NCI-H526 treated with DMSO at 0.1 percent for 48 hours (cell line): Measurements from ENCODE around the gene ATP8A1.

ENCODE experiments used
- DNase-seq: peaks from one replicate; lab custom pipeline; 2025; lab: John Stamatoyannopoulos, UW

The ATP8A1 gene

GRCh38 chr4:42570221-42570620 is 86.7 kb downstream of the ATP8A1 start:
- DNase-seq = no peak

GRCh38 chr4:42568610-42569207 is 88.2 kb downstream of the ATP8A1 start:
- peak; percentile 36 for DNase-seq

GRCh38 chr4:42566835-42567234 is 90.1 kb downstream of the ATP8A1 start:
- no peak for DNase-seq

- no peak for DNase-seq
Measured at GRCh38 chr4:42562016-42562415, 94.9 kb downstream of the ATP8A1 start.

GRCh38 chr4:42561031-42561430 is 95.9 kb downstream of the ATP8A1 start:
- DNase-seq = no peak

GRCh38 chr4:42560467-42560861 is 96.4 kb downstream of the ATP8A1 start:
- no peak for DNase-seq

GRCh38 chr4:42558156-42558555 is 98.7 kb downstream of the ATP8A1 start:
- DNase-seq = no peak

GRCh38 chr4:42555828-42556227 is 101.1 kb downstream of the ATP8A1 start:
- no peak for DNase-seq

GRCh38 chr4:42554072-42554471 is 102.8 kb downstream of the ATP8A1 start:
- DNase-seq = no peak

- DNase-seq = no peak
Measured at GRCh38 chr4:42549896-42550295, 107.0 kb downstream of the ATP8A1 start.

- DNase-seq = no peak
Measured at GRCh38 chr4:42547805-42548204, 109.1 kb downstream of the ATP8A1 start.

- DNase-seq = no peak
Measured at GRCh38 chr4:42543762-42544161, 113.1 kb downstream of the ATP8A1 start.

GRCh38 chr4:42543126-42543525 is 113.8 kb downstream of the ATP8A1 start:
- no peak for DNase-seq

GRCh38 chr4:42541647-42542046 is 115.3 kb downstream of the ATP8A1 start:
- DNase-seq = no peak

GRCh38 chr4:42533042-42533441 is 123.9 kb downstream of the ATP8A1 start:
- no peak for DNase-seq

- no peak for DNase-seq
Measured at GRCh38 chr4:42531341-42532030, 125.4 kb downstream of the ATP8A1 start.

- no peak for DNase-seq
Measured at GRCh38 chr4:42523066-42523718, 133.7 kb downstream of the ATP8A1 start.

- DNase-seq = peak; percentile 12
Measured at GRCh38 chr4:42519803-42520417, 137.0 kb downstream of the ATP8A1 start.

GRCh38 chr4:42515156-42515884 is 141.6 kb downstream of the ATP8A1 start:
- DNase-seq = no peak

GRCh38 chr4:42513748-42514492 is 143.0 kb downstream of the ATP8A1 start:
- no peak for DNase-seq

- DNase-seq = no peak
Measured at GRCh38 chr4:42512226-42512625, 144.7 kb downstream of the ATP8A1 start.

GRCh38 chr4:42510225-42510624 is 146.7 kb downstream of the ATP8A1 start:
- no peak for DNase-seq
